ENCODE data around the gene APBB2.
A peak's percentile ranks its signal among the peaks of the same experiment; 100 is the strongest.

Gene APBB2

GRCh38 chr4:41135801-41136200 lies 78.5 kb downstream of the APBB2 start:
- DNase-seq (ENCODE audit: low read depth in 2 of 2): peak in 1 of 2 donors; percentile 63
- no peak for TF ChIP-seq CTCF (IDR thresholded peaks at IDR 0.05; ENCODE audit: low read depth, low read length)
- H3K4me3 ChIP-seq (replicated peaks in 1 of 2; ENCODE audit: low read depth in 2 of 2, low read length in 2 of 2): no peak overlapping the region

- peak; percentile 39 to 49 for DNase-seq (ENCODE audit: low read depth in 2 of 2)
- TF ChIP-seq CTCF (IDR thresholded peaks at IDR 0.05; ENCODE audit: low read depth, low read length): no peak
- no peak overlapping the region for H3K4me3 ChIP-seq (replicated peaks in 1 of 2; ENCODE audit: low read depth in 2 of 2, low read length in 2 of 2)
Observed at GRCh38 chr4:41134581-41134980, 79.8 kb downstream of the APBB2 start.

- DNase-seq (ENCODE audit: low read depth in 2 of 2): peak in 1 of 2 donors; percentile 41
- no peak for TF ChIP-seq CTCF (IDR thresholded peaks at IDR 0.05; ENCODE audit: low read depth, low read length)
- H3K4me3 ChIP-seq (replicated peaks in 1 of 2; ENCODE audit: low read depth in 2 of 2, low read length in 2 of 2): no peak overlapping the region
Observed at GRCh38 chr4:41133454-41134018, 80.8 kb downstream of the APBB2 start.

- DNase-seq (ENCODE audit: low read depth in 2 of 2): no peak
Observed at GRCh38 chr4:41132055-41132683, 82.2 kb downstream of the APBB2 start.

GRCh38 chr4:41129936-41130440 lies 84.4 kb downstream of the APBB2 start:
- no peak for TF ChIP-seq CTCF (IDR thresholded peaks at IDR 0.05; ENCODE audit: low read depth, low read length)
- peak in 1 of 2 donors; percentile 33 for DNase-seq (ENCODE audit: low read depth in 2 of 2)

More at GRCh38 chr4:41132055-41132683, 82.2 kb downstream of the APBB2 start:
- no peak for TF ChIP-seq CTCF (IDR thresholded peaks at IDR 0.05; ENCODE audit: low read depth, low read length)
- no peak overlapping the region for H3K4me3 ChIP-seq (replicated peaks in 1 of 2; ENCODE audit: low read depth in 2 of 2, low read length in 2 of 2)

GRCh38 chr4:41129128-41129754 lies 85.1 kb downstream of the APBB2 start:
- TF ChIP-seq CTCF (IDR thresholded peaks at IDR 0.05; ENCODE audit: low read depth, low read length): no peak
- no peak for DNase-seq (ENCODE audit: low read depth in 2 of 2)
- no peak overlapping the region for H3K4me3 ChIP-seq (replicated peaks in 1 of 2; ENCODE audit: low read depth in 2 of 2, low read length in 2 of 2)

More at GRCh38 chr4:41129936-41130440, 84.4 kb downstream of the APBB2 start:
- no peak overlapping the region for H3K4me3 ChIP-seq (replicated peaks in 1 of 2; ENCODE audit: low read depth in 2 of 2, low read length in 2 of 2)
